Right lobe of liver (tissue), 6 donors: ENCODE data around the gene RAB3IP. TPM values are rescaled to one million over a fixed set of nuclear protein-coding genes. Genes with fewer than 3 reads are reported as not detected.

Experiments used
- ATAC-seq, 4 donors: fragments of 200-7000 bp; cut with Tn5 transposase; one replicate each; pipeline ENCODE4 v1.9.1; 2020; ENCODE audit warnings: mild to moderate bottlenecking in 4 of 4, moderate library complexity in 4 of 4
- DNase-seq, 3 donors: peaks; one replicate each; pipeline ENCODE4 v3.0.0-alpha.2; 2020
- H3K27ac ChIP-seq, 3 donors: fragments of 200-600 bp; one replicate each; pipeline ENCODE4 v1.8.0; 2022
- H3K27me3 ChIP-seq, 2 donors: fragments of 200-600 bp; one replicate each; pipeline ENCODE4 v1.8.0; 2022
- H3K36me3 ChIP-seq, 4 donors: fragments of 200-600 bp; sonication (generic) in 1 of 4; one replicate each; pipeline versions ENCODE4 v1.5.1 to v1.8.0; 2017 to 2022; ENCODE audit warnings: control low read depth in 1 of 4
- H3K4me1 ChIP-seq, 4 donors: fragments of 200-600 bp; sonication (generic) in 1 of 4; one replicate each; pipeline versions ENCODE4 v1.5.1 to v1.8.0; 2017 to 2022; ENCODE audit warnings: control low read depth in 1 of 4
- H3K4me3 ChIP-seq, 3 donors: fragments of 200-600 bp; one replicate each; pipeline ENCODE4 v1.8.0; 2022
- H3K9me3 ChIP-seq, 4 donors: fragments of 200-600 bp; sonication (generic) in 1 of 4; one replicate each; pipeline versions ENCODE4 v1.5.1 to v1.8.0; 2017 to 2022; ENCODE audit warnings: control low read depth in 1 of 4
- POLR2A ChIP-seq: fragments of 450-650 bp; IDR thresholded peaks from one replicate; pipeline ENCODE4 v1.6.1; 2017; ENCODE audit warnings: antibody characterized with exemption, mild to moderate bottlenecking
- WGBS: methylation state at CpG from one replicate; pipeline ENCODE4 v1.1.6; 2018; ENCODE audit warnings: low coverage, low lambda C conversion rate; ENCODE audit not compliant: insufficient coverage; ENCODE audit errors: missing lambda C conversion rate; 5-methylcytosine and 5-hydroxymethylcytosine counted together
- intact Hi-C, 2 donors: fragments of 100-400 bp; cut with DNase I; formaldehyde crosslinking; loops; one replicate each; pipeline versions ENCODE4 v1.11.2 to v1.14.1; 2022
- total RNA-seq, 6 experiments: library from RNA; depleted of rRNA in 2 of 6; stranded (reverse); fragments of >200 nt in 2 of 6; fragmentation: NEBNext Ultra II Directional in 3 of 6; extraction: Animal tissue kit (Norgen Biotek cat#: 25700) in 3 of 6; gene quantifications; one replicate each; pipeline versions ENCODE4 v1.1.0 to v1.2.4, GENCODE V29; 2016 to 2023
- TF ChIP-seq, protein P1 (sequence below), 4 donors: fragments of 200-600 bp in 3 of 4; fragments of 450-650 bp in 1 of 4; IDR thresholded peaks; one replicate each; pipeline versions ENCODE4 v1.5.1 to v1.8.0; 2016 to 2022; ENCODE audit warnings: antibody characterized with exemption in 4 of 4, mild to moderate bottlenecking in 2 of 4
- donor health status: DM: no; HTN: yes; CAD: no.
- donor health status: DM: no; HTN: no; CAD: no.
- donor health status: DM: no; HTN: no; CAD: no.
- donor health status: DM: no; HTN: yes; CAD: no.
- donor health status: DM: no; HTN: yes; CAD: no.

The RAB3IP gene
- total RNA-seq, 6 experiments from 2014 or later: 13.8 to 16.7 (median 14.5) TPM

DNA sequence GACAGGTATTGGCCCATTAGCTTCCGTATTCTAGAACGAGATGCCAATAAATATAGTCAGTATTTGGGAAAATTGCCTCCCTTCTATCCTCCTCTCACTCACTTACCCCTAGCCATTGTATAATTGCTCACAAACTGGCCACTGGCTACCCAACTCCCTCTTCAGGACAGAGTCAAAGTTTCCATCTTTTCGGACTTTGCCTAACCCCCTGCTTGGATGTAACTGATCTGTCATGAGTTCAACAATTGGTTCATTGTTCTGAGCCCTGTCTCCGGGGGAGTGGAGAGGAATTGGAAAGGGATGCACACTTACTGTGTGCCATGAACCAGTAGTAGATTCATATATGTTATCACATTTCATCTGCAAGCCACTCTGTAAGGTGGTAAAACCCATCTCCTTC, 98.5 kb downstream of the RAB3IP start:
- H3K4me3 ChIP-seq: no peak overlapping the region
- intact Hi-C loops: no loop called here
- 89% methylated on average over 4 of the region's 4 CpGs for WGBS

GRCh38 chr12:69837657-69838415, 99.2 kb downstream of the RAB3IP start:
- WGBS: 54% methylated on average over 4 of the region's 4 CpGs
- ATAC-seq: peak; percentile 15 to 54 (median 48)
- H3K27me3 ChIP-seq: no peaks in the 10 kb centered on the region
- no peak for DNase-seq
- peaks cover 0 to 10% (median 3%) of the 10 kb centered on the region in 4 donors for H3K4me1 ChIP-seq
- no peaks in the 10 kb centered on the region for H3K36me3 ChIP-seq
- no peak overlapping the region for H3K4me3 ChIP-seq
- no peaks in the 10 kb centered on the region for H3K9me3 ChIP-seq
- intact Hi-C loops: no loop called here
- no peak for TF ChIP-seq POLR2A
- TF ChIP-seq, protein P1, sequence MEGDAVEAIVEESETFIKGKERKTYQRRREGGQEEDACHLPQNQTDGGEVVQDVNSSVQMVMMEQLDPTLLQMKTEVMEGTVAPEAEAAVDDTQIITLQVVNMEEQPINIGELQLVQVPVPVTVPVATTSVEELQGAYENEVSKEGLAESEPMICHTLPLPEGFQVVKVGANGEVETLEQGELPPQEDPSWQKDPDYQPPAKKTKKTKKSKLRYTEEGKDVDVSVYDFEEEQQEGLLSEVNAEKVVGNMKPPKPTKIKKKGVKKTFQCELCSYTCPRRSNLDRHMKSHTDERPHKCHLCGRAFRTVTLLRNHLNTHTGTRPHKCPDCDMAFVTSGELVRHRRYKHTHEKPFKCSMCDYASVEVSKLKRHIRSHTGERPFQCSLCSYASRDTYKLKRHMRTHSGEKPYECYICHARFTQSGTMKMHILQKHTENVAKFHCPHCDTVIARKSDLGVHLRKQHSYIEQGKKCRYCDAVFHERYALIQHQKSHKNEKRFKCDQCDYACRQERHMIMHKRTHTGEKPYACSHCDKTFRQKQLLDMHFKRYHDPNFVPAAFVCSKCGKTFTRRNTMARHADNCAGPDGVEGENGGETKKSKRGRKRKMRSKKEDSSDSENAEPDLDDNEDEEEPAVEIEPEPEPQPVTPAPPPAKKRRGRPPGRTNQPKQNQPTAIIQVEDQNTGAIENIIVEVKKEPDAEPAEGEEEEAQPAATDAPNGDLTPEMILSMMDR (IDR thresholded peaks at IDR 0.05): no peak
- no peak overlapping the region for H3K27ac ChIP-seq

More for the DNA sequence above, 98.5 kb downstream of the RAB3IP start:
- no peaks in the 10 kb centered on the region for H3K36me3 ChIP-seq
- no peaks in the 10 kb centered on the region for H3K9me3 ChIP-seq
- H3K4me1 ChIP-seq: peaks cover 0 to 10% (median 3%) of the 10 kb centered on the region in 4 donors
- no peaks in the 10 kb centered on the region for H3K27me3 ChIP-seq
- H3K27ac ChIP-seq: no peak overlapping the region
- DNase-seq (no peak), ATAC-seq (peak in 1 of 4 donors; percentile 16)
- TF ChIP-seq POLR2A: no peak
- TF ChIP-seq, protein P1 (IDR thresholded peaks at IDR 0.05): no peak

DNA sequence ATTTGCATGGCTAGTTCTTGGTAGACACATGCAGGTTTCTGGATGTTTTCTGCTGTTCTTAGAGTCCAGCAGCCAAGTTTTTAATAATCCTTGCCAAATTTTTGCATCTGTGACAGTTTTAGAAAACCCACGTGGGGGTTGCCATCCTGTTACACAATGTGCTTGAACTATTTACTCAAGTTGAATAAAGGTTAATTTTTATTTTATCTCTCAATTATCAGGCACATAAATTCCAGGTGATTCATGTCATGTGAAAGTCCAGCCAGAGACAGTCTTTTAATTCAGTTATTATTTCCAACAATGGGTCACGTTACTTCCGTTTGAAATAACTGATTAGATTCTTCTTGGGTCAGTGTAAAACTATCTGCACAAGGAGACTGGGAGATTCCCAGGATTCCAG, 102.1 kb downstream of the RAB3IP start:
- TF ChIP-seq POLR2A: no peak
- TF ChIP-seq, protein P1 (IDR thresholded peaks at IDR 0.05): no peak
- Histone ChIP-seq H3K36me3 (no peaks in the 10 kb centered on the region), H3K9me3 (no peaks in the 10 kb centered on the region), H3K27ac (no peak overlapping the region), H3K4me1 (peaks cover 0 to 6% (median 2%) of the 10 kb centered on the region in 4 donors), H3K27me3 (no peaks in the 10 kb centered on the region), H3K4me3 (no peak overlapping the region)
- intact Hi-C loops: no loop called here
- ATAC-seq (peak in 2 of 4 donors; percentile 60 to 71), DNase-seq (no peak)
- 11% methylated on average over 3 of the region's 3 CpGs for WGBS

DNA sequence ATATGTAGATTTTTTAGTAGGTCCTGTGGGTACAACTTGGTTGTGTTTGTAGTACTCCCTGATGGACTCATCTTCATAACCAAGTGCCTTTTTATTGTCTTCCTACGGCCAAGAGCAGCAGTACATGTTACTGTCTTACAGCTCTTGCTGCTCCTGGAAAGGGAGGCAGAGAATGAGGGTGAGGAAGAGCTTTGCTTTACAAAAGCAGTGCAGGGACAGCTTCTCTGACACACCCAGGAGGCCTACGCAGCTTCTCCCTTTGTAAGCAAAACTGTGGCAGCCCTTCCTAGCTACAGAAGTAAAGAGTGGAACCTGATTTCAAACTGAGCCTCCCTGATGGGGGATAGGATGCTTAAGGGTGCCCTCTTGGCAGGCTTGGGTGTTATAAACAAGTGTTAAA, 104.9 kb downstream of the RAB3IP start:
- Histone ChIP-seq H3K4me3 (no peak overlapping the region), H3K27me3 (no peaks in the 10 kb centered on the region), H3K9me3 (no peaks in the 10 kb centered on the region), H3K4me1 (peaks cover 0 to 6% (median 2%) of the 10 kb centered on the region in 4 donors), H3K27ac (no peak overlapping the region), H3K36me3 (no peaks in the 10 kb centered on the region)
- intact Hi-C loops: no loop called here
- 43% methylated on average over 2 of the region's 2 CpGs for WGBS
- no peak for ATAC-seq
- TF ChIP-seq, protein P1 (IDR thresholded peaks at IDR 0.05): no peak
- no peak for TF ChIP-seq POLR2A
- no peak for DNase-seq
